Loucy (cell line): ENCODE measurements around the gene CHRNA9.

Source experiments
- H2AFZ ChIP-seq: fragments of 200-600 bp; sonication (generic); 2 replicates; pipeline ENCODE4 v1.6.0; 2016; ENCODE audit warnings: antibody characterized with exemption, mild to moderate bottlenecking, low read length, moderate library complexity
- H3F3A ChIP-seq: fragments of 200-600 bp; 2 replicates; pipeline ENCODE4 v1.6.0; 2016; ENCODE audit warnings: antibody characterized with exemption, low read depth, mild to moderate bottlenecking
- H3K27me3 ChIP-seq: fragments of 200-600 bp; sonication (generic); 2 replicates; pipeline ENCODE4 v1.6.1; 2014; ENCODE audit warnings: low read length, mild to moderate bottlenecking; ENCODE audit not compliant: insufficient read depth, poor library complexity, severe bottlenecking
- H3K36me3 ChIP-seq: fragments of 200-600 bp; sonication (generic); 2 replicates; pipeline ENCODE4 v1.6.1; 2016; ENCODE audit warnings: low read length; ENCODE audit not compliant: insufficient read depth
- H3K4me1 ChIP-seq: fragments of 200-600 bp; sonication (generic); 2 replicates; pipeline ENCODE4 v1.5.1; 2014; ENCODE audit warnings: low read length, mild to moderate bottlenecking; ENCODE audit not compliant: insufficient read depth, poor library complexity, severe bottlenecking
- H3K4me2 ChIP-seq: fragments of 200-600 bp; sonication (generic); 2 replicates; pipeline ENCODE4 v1.6.0; 2014; ENCODE audit warnings: antibody characterized with exemption, low read length, low read depth, mild to moderate bottlenecking; ENCODE audit not compliant: poor library complexity, severe bottlenecking
- H3K4me3 ChIP-seq: fragments of 200-600 bp; sonication (generic); 2 replicates; pipeline ENCODE4 v1.5.1; 2014; ENCODE audit warnings: low read length, mild to moderate bottlenecking, mixed read lengths; ENCODE audit not compliant: poor library complexity, severe bottlenecking
- H3K79me2 ChIP-seq: fragments of 200-600 bp; sonication (generic); 2 replicates; pipeline ENCODE4 v1.6.1; 2014; ENCODE audit warnings: low read length; ENCODE audit not compliant: insufficient read depth
- H3K9ac ChIP-seq: fragments of 200-600 bp; sonication (generic); 2 replicates; pipeline ENCODE4 v1.6.0; 2014; ENCODE audit warnings: mild to moderate bottlenecking, low read depth, low read length, moderate library complexity; ENCODE audit not compliant: poor library complexity, severe bottlenecking
- H3K9me2 ChIP-seq: fragments of 200-600 bp; sonication (generic); replicated peaks from 2 replicates; pipeline ENCODE4 v1.6.1; 2016; ENCODE audit warnings: low read depth, low read length, mixed read lengths
- H3K9me3 ChIP-seq: fragments of 200-600 bp; sonication (generic); 2 replicates; pipeline ENCODE4 v1.6.1; 2014; ENCODE audit warnings: mild to moderate bottlenecking, antibody characterized with exemption, low read length, low read depth; ENCODE audit not compliant: insufficient read depth
- H4K20me1 ChIP-seq: fragments of 200-600 bp; sonication (generic); 2 replicates; pipeline ENCODE4 v1.6.0; 2014; ENCODE audit warnings: antibody characterized with exemption, low read length, mild to moderate bottlenecking; ENCODE audit not compliant: insufficient read depth, poor library complexity, severe bottlenecking
- EZH2phosphoT487 ChIP-seq: fragments of 200-600 bp; IDR thresholded peaks from 2 replicates; pipeline ENCODE4 v1.6.1; 2018; ENCODE audit warnings: antibody characterized with exemption, mild to moderate bottlenecking, moderate library complexity, borderline replicate concordance
- TF ChIP-seq, protein P1 (sequence below): fragments of 200-600 bp; sonication (generic); conservative IDR thresholded peaks from 2 replicates; pipeline ENCODE4 v1.5.1; 2014; ENCODE audit warnings: mild to moderate bottlenecking, antibody characterized with exemption, low read length

CHRNA9 gene

DNA sequence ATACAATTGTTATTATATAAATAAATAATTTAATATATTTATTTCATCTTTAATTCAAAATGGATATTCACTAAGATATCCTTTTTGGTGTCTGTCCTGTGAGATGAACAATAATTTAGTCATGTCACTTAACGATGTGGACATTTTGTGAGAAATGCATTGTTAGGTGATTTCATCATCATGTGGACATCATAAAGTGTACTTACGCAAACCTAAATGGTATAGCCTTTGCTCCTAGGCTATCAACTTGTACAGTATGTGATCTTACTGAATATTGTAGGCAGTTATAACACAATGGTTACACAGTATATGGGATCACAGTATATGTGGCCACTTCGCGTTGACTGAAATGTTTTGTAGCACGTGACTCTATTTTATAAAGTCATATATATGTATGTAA lies 20.2 kb upstream of the CHRNA9 start:
- Histone ChIP-seq H3K9ac (no peak overlapping the region), H3K9me3 (no peaks in the 10 kb centered on the region), H3K36me3 (no peaks in the 10 kb centered on the region), H3K79me2 (peaks cover 13% of the 10 kb centered on the region; the same call in 1 of the 2 replicates), H3K4me1 (peaks cover 48% of the 10 kb centered on the region), H4K20me1 (no peaks in the 10 kb centered on the region), H3K27me3 (no peaks in the 10 kb centered on the region), H2AFZ (no peak overlapping the region), H3K4me2 (no peak overlapping the region), H3F3A (peaks cover 20% of the 10 kb centered on the region), H3K4me3 (no peak overlapping the region), H3K9me2 (no peaks in the 10 kb centered on the region)
- TF ChIP-seq EZH2phosphoT487: no peak
- TF ChIP-seq, protein P1, sequence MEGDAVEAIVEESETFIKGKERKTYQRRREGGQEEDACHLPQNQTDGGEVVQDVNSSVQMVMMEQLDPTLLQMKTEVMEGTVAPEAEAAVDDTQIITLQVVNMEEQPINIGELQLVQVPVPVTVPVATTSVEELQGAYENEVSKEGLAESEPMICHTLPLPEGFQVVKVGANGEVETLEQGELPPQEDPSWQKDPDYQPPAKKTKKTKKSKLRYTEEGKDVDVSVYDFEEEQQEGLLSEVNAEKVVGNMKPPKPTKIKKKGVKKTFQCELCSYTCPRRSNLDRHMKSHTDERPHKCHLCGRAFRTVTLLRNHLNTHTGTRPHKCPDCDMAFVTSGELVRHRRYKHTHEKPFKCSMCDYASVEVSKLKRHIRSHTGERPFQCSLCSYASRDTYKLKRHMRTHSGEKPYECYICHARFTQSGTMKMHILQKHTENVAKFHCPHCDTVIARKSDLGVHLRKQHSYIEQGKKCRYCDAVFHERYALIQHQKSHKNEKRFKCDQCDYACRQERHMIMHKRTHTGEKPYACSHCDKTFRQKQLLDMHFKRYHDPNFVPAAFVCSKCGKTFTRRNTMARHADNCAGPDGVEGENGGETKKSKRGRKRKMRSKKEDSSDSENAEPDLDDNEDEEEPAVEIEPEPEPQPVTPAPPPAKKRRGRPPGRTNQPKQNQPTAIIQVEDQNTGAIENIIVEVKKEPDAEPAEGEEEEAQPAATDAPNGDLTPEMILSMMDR: no peak

DNA sequence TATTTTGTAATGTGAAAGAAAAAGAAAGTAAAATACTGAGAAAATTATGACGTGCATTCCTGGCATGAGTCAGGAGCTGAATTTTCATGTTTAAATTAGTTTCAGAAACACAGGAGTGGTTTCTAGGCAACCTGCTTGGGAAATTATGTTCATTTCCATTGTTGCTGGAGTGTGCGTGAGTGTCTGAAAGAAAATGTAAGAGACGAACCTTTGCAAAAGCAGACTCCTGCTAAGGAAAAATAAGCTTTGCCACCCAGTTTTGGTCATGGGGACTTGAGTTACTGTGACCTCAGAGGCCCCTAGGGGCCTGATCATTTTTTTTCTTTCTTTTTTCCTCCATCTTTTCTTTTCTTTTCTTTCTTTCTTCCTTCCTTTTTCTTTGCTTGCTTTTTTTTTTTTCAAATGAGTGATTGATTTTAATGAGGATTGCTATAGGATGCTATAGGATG lies 18.8 kb upstream of the CHRNA9 start:
- Histone ChIP-seq H3K9ac (peak overlapping the region; percentile 56), H3K36me3 (no peaks in the 10 kb centered on the region), H3K27me3 (no peaks in the 10 kb centered on the region), H3K9me2 (no peaks in the 10 kb centered on the region), H3K4me1 (peaks cover 41% of the 10 kb centered on the region), H3K9me3 (no peaks in the 10 kb centered on the region), H2AFZ (peak overlapping the region; percentile 80), H3K79me2 (peaks cover 13% of the 10 kb centered on the region; the same call in 1 of the 2 replicates), H3K4me3 (peak overlapping the region; percentile 60), H3K4me2 (peak overlapping the region; percentile 72), H3F3A (peaks cover 13% of the 10 kb centered on the region), H4K20me1 (no peaks in the 10 kb centered on the region)
- TF ChIP-seq, protein P1: no peak
- no peak for TF ChIP-seq EZH2phosphoT487

DNA sequence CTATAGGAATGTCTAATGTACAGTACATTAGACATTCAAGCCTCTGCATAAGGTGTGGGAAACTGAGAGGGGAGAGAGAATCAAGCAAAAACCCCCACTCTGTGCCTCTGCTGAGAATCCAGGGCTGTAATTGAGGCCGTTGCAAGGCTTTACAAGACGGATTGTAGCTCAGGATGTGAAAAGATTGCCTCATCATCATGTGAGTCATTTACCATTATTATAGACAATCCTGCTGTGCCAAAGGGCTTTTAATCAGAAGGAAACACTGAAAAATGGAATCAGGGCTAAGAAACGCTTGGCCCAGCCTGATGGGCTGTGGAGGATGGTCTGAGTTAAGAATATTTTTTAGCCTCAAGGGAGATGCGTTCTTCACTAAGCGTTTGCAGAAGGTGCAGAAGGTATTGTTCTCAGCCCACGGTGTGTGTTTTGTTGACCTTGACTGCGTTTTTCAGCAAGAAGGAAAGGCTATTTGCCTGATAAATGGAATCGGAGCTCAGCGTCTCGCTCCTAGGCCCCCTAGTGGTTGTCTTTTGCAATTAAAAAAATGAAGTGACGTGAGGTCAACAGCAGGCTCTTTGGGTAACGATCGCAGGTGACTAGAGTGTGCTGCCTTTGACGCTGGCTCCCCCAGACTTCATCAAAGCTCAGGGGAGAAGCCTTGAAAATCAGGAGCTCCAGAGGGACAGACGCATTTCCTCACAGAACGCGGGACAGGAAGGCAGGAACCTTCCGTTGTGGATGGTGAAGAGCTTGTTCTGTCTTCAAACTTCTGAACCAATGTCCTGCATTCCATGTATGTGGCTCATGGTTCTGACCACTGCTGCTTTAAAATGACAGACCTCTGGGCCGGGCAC lies 18.1 kb upstream of the CHRNA9 start:
- TF ChIP-seq, protein P1: peak; percentile 89
- no peak for TF ChIP-seq EZH2phosphoT487
- Histone ChIP-seq H3K36me3 (no peaks in the 10 kb centered on the region), H2AFZ (peak overlapping the region; percentile 80), H3F3A (peaks cover 13% of the 10 kb centered on the region), H4K20me1 (no peaks in the 10 kb centered on the region), H3K27me3 (no peaks in the 10 kb centered on the region), H3K4me1 (peaks cover 42% of the 10 kb centered on the region), H3K4me2 (peak overlapping the region; percentile 72), H3K9me2 (no peaks in the 10 kb centered on the region), H3K79me2 (peaks cover 13% of the 10 kb centered on the region; the same call in 1 of the 2 replicates), H3K4me3 (peak overlapping the region; percentile 60), H3K9ac (peak overlapping the region; percentile 56), H3K9me3 (no peaks in the 10 kb centered on the region)
